ENCODE measurements around the gene KLRD1.

The KLRD1 gene

GRCh38 chr12:10279937-10280336 is 27.7 kb upstream of the KLRD1 start:
- H3K9me3 ChIP-seq (ENCODE audit: severe bottlenecking) = no peaks in the 10 kb centered on the region
- TF ChIP-seq, protein P1, sequence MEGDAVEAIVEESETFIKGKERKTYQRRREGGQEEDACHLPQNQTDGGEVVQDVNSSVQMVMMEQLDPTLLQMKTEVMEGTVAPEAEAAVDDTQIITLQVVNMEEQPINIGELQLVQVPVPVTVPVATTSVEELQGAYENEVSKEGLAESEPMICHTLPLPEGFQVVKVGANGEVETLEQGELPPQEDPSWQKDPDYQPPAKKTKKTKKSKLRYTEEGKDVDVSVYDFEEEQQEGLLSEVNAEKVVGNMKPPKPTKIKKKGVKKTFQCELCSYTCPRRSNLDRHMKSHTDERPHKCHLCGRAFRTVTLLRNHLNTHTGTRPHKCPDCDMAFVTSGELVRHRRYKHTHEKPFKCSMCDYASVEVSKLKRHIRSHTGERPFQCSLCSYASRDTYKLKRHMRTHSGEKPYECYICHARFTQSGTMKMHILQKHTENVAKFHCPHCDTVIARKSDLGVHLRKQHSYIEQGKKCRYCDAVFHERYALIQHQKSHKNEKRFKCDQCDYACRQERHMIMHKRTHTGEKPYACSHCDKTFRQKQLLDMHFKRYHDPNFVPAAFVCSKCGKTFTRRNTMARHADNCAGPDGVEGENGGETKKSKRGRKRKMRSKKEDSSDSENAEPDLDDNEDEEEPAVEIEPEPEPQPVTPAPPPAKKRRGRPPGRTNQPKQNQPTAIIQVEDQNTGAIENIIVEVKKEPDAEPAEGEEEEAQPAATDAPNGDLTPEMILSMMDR (IDR thresholded peaks at IDR 0.05; ENCODE audit: low read depth, low read length) = no peak

DNA sequence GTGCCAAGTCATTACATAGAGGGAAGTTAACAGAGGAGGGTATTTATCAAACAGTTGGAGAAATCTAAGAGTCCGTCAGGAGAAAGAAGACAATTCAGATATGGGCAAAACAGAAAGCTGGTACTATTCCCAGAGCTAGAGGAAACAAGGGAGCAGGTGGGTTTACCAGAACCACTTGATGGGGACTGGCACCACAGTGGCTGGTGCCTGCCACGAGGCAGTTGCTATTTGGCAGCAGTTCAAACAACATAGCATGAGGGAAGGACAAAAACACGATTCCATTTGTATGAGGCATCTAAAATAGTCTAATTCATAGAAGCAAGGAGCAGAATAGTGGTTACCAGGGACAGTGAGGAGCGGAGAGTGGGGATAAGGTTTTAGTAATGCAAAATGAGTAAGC is 24.6 kb upstream of the KLRD1 start:
- Histone ChIP-seq H3K9me3 (ENCODE audit: severe bottlenecking) (no peaks in the 10 kb centered on the region), H3K36me3 (no peaks in the 10 kb centered on the region), H3K27ac (no peak overlapping the region), H3K27me3 (ENCODE audit: insufficient read depth, low read depth, severe bottlenecking) (no peaks in the 10 kb centered on the region), H3K4me3 (ENCODE audit: low read depth, low read length) (no peak overlapping the region)
- DNase-seq = no peak
- TF ChIP-seq, protein P1 (IDR thresholded peaks at IDR 0.05; ENCODE audit: low read depth, low read length) = no peak

More at GRCh38 chr12:10279937-10280336, 27.7 kb upstream of the KLRD1 start:
- Histone ChIP-seq H3K27ac (no peak overlapping the region), H3K27me3 (ENCODE audit: insufficient read depth, low read depth, severe bottlenecking) (no peaks in the 10 kb centered on the region), H3K36me3 (no peaks in the 10 kb centered on the region), H3K4me3 (ENCODE audit: low read depth, low read length) (no peak overlapping the region)
- DNase-seq = no peak

DNA sequence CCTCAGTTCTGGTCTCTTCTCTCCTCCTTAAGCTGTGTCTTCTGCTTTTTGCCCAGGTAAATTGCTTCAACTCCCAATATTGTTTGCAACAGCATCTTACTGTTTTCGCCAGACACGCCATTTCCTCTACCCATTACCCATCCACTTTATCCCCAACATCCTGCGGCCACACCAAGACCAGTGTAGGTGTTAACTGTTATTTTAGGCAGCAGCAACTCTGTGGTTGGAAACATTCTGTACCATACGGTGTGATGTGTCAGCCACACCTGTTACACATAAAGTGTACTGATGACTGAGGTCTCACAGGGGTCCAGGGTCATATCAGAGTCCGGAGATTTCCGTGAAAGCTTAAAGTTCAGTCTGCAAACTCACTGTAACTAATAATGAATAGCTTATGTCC is 21.8 kb upstream of the KLRD1 start:
- H3K27ac ChIP-seq = no peak overlapping the region
- no peaks in the 10 kb centered on the region for H3K27me3 ChIP-seq (ENCODE audit: insufficient read depth, low read depth, severe bottlenecking)
- TF ChIP-seq, protein P1 (IDR thresholded peaks at IDR 0.05; ENCODE audit: low read depth, low read length) = no peak
- no peaks in the 10 kb centered on the region for H3K36me3 ChIP-seq
- H3K9me3 ChIP-seq (ENCODE audit: severe bottlenecking) = no peaks in the 10 kb centered on the region
- DNase-seq = no peak
- no peak overlapping the region for H3K4me3 ChIP-seq (ENCODE audit: low read depth, low read length)

GRCh38 chr12:10289005-10289754 is 18.5 kb upstream of the KLRD1 start:
- H3K27ac ChIP-seq = no peak overlapping the region
- H3K36me3 ChIP-seq = no peaks in the 10 kb centered on the region
- no peaks in the 10 kb centered on the region for H3K9me3 ChIP-seq (ENCODE audit: severe bottlenecking)
- no peak for DNase-seq
- TF ChIP-seq, protein P1 (IDR thresholded peaks at IDR 0.05; ENCODE audit: low read depth, low read length) = no peak
- H3K4me3 ChIP-seq (ENCODE audit: low read depth, low read length) = no peak overlapping the region
- H3K27me3 ChIP-seq (ENCODE audit: insufficient read depth, low read depth, severe bottlenecking) = no peaks in the 10 kb centered on the region

DNA sequence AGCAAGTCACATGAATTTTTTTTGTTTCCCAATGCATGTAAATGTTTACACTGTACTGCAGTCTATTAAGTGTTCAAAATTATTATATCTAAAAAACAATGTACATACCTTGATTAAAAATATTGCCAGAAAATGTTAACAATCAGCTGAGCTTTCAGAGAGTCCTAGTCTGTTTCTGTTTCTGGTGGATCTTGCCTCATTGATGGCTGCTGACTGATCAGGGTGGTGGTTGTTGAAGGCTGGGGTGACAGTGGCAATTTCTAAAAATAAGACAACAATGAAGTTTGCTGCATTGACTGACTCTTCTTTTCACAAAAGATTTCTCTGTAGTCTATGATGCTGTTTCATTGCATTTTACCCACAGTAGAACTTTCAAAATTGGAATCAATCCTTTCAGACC is 16.6 kb upstream of the KLRD1 start:
- H3K27me3 ChIP-seq (ENCODE audit: insufficient read depth, low read depth, severe bottlenecking) = no peaks in the 10 kb centered on the region
- H3K9me3 ChIP-seq (ENCODE audit: severe bottlenecking) = no peaks in the 10 kb centered on the region
- no peak for DNase-seq
- no peak overlapping the region for H3K27ac ChIP-seq
- no peaks in the 10 kb centered on the region for H3K36me3 ChIP-seq
- TF ChIP-seq, protein P1 (IDR thresholded peaks at IDR 0.05; ENCODE audit: low read depth, low read length) = no peak
- no peak overlapping the region for H3K4me3 ChIP-seq (ENCODE audit: low read depth, low read length)

DNA sequence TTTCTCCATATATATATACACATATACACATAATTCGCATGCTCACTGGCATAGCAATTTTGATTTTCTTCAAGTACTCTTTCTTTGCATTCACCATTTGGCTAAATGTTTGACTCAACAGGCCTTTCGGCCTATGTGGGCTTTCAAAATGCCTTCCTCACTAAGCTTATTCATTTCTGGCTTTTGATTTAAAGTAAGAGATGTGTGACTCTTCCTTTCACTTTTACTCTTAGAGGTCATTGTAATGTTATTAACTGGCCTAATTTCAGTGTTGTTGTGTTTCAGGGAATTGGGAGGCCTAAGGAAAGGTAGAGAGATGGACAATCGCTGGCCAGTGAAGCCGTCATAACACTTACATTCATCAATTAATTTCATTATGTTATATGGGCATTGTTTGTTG is 14.5 kb upstream of the KLRD1 start:
- no peak overlapping the region for H3K27ac ChIP-seq
- H3K27me3 ChIP-seq (ENCODE audit: insufficient read depth, low read depth, severe bottlenecking) = no peaks in the 10 kb centered on the region
- H3K4me3 ChIP-seq (ENCODE audit: low read depth, low read length) = no peak overlapping the region
- TF ChIP-seq, protein P1 (IDR thresholded peaks at IDR 0.05; ENCODE audit: low read depth, low read length) = no peak
- no peaks in the 10 kb centered on the region for H3K36me3 ChIP-seq
- no peaks in the 10 kb centered on the region for H3K9me3 ChIP-seq (ENCODE audit: severe bottlenecking)
- DNase-seq = no peak
